ENCODE data around the gene PTGS1.

DNA sequence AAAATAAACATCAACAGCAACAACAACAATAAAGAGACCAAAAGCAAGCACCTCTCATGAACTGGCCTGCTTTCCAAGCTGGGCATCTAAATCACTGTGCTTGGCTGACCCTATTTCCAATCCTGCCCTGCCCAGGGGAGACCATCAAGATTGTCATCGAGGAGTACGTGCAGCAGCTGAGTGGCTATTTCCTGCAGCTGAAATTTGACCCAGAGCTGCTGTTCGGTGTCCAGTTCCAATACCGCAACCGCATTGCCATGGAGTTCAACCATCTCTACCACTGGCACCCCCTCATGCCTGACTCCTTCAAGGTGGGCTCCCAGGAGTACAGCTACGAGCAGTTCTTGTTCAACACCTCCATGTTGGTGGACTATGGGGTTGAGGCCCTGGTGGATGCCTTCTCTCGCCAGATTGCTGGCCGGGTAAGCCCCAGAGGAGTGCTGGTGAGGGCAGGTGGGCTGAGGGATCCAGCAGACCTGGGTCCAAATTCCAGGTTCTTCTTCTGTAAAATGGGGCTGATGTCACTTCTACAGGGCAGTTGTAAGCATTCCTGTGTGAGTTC is 15.6 kb downstream of the PTGS1 start:
- TF ChIP-seq KLF6 (CRISPR knock-in tag; IDR thresholded peaks at IDR 0.05) (no peak), NR3C1 (CRISPR knock-in tag; IDR thresholded peaks at IDR 0.05) (no peak), NFIC (IDR thresholded peaks at IDR 0.05; ENCODE audit: low read length) (no peak), RNF2 (conservative IDR thresholded peaks at IDR 0.05; ENCODE audit: low read depth) (no peak)

Data from HepG2 (cell line).